Gastroesophageal sphincter (tissue), 4 donors: Measurements from ENCODE around the gene DAP. TPM values are rescaled to one million over a fixed set of nuclear protein-coding genes. Genes with fewer than 3 reads are reported as not detected.

ENCODE experiments used
- ATAC-seq: fragments of 150-250 bp; one replicate; pipeline ENCODE4 v1.9.1; 2016; ENCODE audit warnings: mild to moderate bottlenecking, moderate library complexity
- H3K27ac ChIP-seq, 4 donors: fragments of 200-600 bp; sonication (generic) in 3 of 4; 1 replicate in 3 of 4; 2 replicates in 1 of 4; pipeline ENCODE4 v1.5.1; 2016 to 2019
- H3K27me3 ChIP-seq: fragments of 200-600 bp; sonication (generic); one replicate; pipeline ENCODE4 v1.5.1; 2019
- H3K36me3 ChIP-seq, 2 donors: fragments of 200-600 bp; sonication (generic); one replicate each; pipeline ENCODE4 v1.5.1; 2019; ENCODE audit warnings: control low read depth in 1 of 2
- H3K4me1 ChIP-seq, 3 donors: fragments of 200-600 bp; sonication (generic); 1 replicate in 2 of 3; 2 replicates in 1 of 3; pipeline ENCODE4 v1.5.1; 2016 to 2019; ENCODE audit warnings: control low read depth in 2 of 3
- H3K4me3 ChIP-seq, 2 donors: fragments of 200-600 bp; sonication (generic); one replicate each; pipeline ENCODE4 v1.5.1; 2019; ENCODE audit warnings: mild to moderate bottlenecking in 1 of 2, moderate library complexity in 1 of 2
- H3K9me3 ChIP-seq, 3 donors: fragments of 200-600 bp; sonication (generic); one replicate each; pipeline ENCODE4 v1.5.1; 2017 to 2019; ENCODE audit warnings: control low read depth in 2 of 3
- EP300 ChIP-seq: sonication (generic); formaldehyde crosslinking; IDR thresholded peaks from one replicate; pipeline ENCODE4 v1.6.1; 2017; ENCODE audit warnings: antibody characterized with exemption, mild to moderate bottlenecking
- POLR2A ChIP-seq, 2 donors: fragments of 450-650 bp; IDR thresholded peaks; one replicate each; pipeline ENCODE4 v1.6.1; 2017; ENCODE audit warnings: antibody characterized with exemption in 2 of 2, mild to moderate bottlenecking in 2 of 2, moderate library complexity in 1 of 2
- POLR2AphosphoS5 ChIP-seq: sonication (generic); formaldehyde crosslinking; IDR thresholded peaks from one replicate; pipeline ENCODE4 v1.6.1; 2017; ENCODE audit warnings: antibody characterized with exemption
- WGBS, 2 donors: methylation state at CpG; one replicate each; pipeline ENCODE4 v1.1.5; 2018; ENCODE audit warnings: low coverage in 1 of 2; 5-methylcytosine and 5-hydroxymethylcytosine counted together
- total RNA-seq, 4 donors: library from RNA; depleted of rRNA; stranded (reverse); fragments of >200 nt; gene quantifications; one replicate each; pipeline ENCODE4 v1.1.0, GENCODE V29; 2016
- TF ChIP-seq, protein P1 (sequence below), 4 experiments: fragments of 200-600 bp in 2 of 4; fragments of 450-650 bp in 2 of 4; sonication (generic) in 1 of 4; IDR thresholded peaks; one replicate each; pipeline ENCODE4 v1.5.1; 2017 to 2019; ENCODE audit warnings: antibody characterized with exemption in 4 of 4, mild to moderate bottlenecking in 2 of 4, moderate library complexity in 2 of 4

DAP gene
- total RNA-seq, 4 donors from 2014 or later, result 21.8 to 41.9 (median 36.0) TPM

DNA sequence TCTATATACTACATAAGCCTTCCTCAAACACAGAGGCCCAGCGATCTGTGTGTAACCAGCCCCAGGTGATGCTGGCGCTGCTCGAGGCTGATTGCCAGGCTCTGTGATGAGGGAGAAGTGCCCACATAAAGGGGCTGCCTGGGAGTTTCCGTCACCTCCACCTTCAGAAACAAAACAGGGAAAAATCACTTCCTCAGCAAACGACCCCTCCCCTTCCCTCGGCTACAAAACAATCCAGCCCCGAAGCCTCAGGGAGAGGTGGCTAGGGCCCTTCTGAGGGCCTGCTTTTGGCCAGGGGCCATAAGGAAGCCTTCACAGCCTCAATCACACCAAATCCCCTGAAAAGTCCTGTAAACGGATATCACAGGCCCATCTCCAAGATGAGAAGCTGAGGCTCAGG is 51.1 kb downstream of the DAP start:
- no CpG with 5 or more reads among the region's 8 CpGs for WGBS, 2 donors
- Histone ChIP-seq H3K4me3 (no peak overlapping the region), H3K27me3 (no peaks in the 10 kb centered on the region), H3K9me3 (no peaks in the 10 kb centered on the region), H3K36me3 (peaks cover 0 to 27% of the 10 kb centered on the region in 2 donors), H3K4me1 (no peaks in the 10 kb centered on the region), H3K27ac (no peak overlapping the region)
- no peak for TF ChIP-seq EP300
- no peak for TF ChIP-seq POLR2AphosphoS5
- TF ChIP-seq, protein P1, sequence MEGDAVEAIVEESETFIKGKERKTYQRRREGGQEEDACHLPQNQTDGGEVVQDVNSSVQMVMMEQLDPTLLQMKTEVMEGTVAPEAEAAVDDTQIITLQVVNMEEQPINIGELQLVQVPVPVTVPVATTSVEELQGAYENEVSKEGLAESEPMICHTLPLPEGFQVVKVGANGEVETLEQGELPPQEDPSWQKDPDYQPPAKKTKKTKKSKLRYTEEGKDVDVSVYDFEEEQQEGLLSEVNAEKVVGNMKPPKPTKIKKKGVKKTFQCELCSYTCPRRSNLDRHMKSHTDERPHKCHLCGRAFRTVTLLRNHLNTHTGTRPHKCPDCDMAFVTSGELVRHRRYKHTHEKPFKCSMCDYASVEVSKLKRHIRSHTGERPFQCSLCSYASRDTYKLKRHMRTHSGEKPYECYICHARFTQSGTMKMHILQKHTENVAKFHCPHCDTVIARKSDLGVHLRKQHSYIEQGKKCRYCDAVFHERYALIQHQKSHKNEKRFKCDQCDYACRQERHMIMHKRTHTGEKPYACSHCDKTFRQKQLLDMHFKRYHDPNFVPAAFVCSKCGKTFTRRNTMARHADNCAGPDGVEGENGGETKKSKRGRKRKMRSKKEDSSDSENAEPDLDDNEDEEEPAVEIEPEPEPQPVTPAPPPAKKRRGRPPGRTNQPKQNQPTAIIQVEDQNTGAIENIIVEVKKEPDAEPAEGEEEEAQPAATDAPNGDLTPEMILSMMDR (IDR thresholded peaks at IDR 0.05), result no peak
- no peak for TF ChIP-seq POLR2A (IDR thresholded peaks at IDR 0.05)
- ATAC-seq, result no peak

DNA sequence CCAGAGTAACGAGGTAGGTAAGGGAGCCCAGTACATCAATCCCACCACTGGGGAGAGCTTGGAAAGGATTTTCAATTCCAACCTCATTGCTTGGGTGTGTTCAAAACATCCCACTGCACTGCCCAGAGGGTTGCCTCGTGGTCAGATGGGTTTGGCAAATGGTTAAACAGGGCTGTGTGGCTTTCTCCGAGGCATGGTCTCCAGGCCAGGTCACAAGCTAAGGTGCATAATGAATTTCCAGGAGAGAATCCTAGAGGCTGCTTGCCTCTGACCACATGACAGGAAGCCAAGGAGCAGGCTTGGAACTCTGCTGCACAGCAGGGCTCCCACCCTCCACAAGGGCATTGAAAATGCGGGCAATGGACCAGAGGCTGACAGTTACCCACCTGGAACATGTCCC is 51.6 kb downstream of the DAP start:
- Histone ChIP-seq H3K27ac (no peak overlapping the region), H3K4me3 (no peak overlapping the region), H3K4me1 (peaks cover 0 to 5% (median 0%) of the 10 kb centered on the region in 3 donors), H3K36me3 (peaks cover 0 to 25% of the 10 kb centered on the region in 2 donors), H3K27me3 (no peaks in the 10 kb centered on the region), H3K9me3 (no peaks in the 10 kb centered on the region)
- ATAC-seq, result no peak
- TF ChIP-seq POLR2AphosphoS5 (no peak), EP300 (no peak), POLR2A (IDR thresholded peaks at IDR 0.05) (no peak)
- TF ChIP-seq, protein P1 (IDR thresholded peaks at IDR 0.05), result no peak
- 79 to 80% methylated on average over 2 of the region's 4 CpGs for WGBS, 2 donors

DNA sequence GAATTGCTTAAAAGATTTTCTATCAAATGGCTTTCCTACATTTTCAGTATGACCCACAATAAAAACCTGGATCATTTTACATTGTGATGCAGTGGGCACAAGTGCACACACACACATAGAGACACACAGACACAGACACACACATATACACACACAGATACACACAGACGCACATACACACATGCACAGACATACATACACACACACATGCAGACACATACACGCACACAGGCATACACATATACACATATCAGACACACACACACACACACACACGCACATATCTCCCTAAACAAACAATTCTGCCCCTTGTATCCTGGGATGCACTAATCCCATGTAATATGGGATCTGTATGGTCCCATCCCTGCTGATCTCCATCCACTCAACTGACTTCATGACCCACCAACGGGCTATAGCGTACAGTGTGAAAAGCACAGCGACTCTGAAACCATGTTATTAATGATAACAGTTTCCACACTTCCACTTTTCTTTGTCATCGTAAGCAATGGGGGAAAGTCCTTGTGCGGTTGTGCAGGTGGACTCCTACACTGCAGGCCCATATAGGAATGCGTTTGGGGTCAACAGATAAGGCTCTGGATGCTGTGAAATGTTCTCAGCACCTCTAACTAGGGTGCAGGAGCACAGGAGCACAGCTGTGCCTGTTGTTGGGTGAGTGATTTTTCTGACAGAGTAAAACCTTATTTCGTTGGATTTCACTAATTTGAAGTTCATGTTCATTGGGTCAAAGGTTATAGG is 52.7 kb downstream of the DAP start:
- Histone ChIP-seq H3K4me1 (peaks cover 0 to 14% (median 0%) of the 10 kb centered on the region in 3 donors), H3K4me3 (no peak overlapping the region), H3K27me3 (no peaks in the 10 kb centered on the region), H3K36me3 (peaks cover 0 to 17% of the 10 kb centered on the region in 2 donors), H3K9me3 (no peaks in the 10 kb centered on the region), H3K27ac (no peak overlapping the region)
- no peak for ATAC-seq
- TF ChIP-seq POLR2AphosphoS5, result no peak
- no peak for TF ChIP-seq POLR2A (IDR thresholded peaks at IDR 0.05)
- TF ChIP-seq EP300, result no peak
- TF ChIP-seq, protein P1 (IDR thresholded peaks at IDR 0.05), result no peak
- 78 to 86% methylated on average over 5 to 9 of the region's 10 CpGs for WGBS, 2 donors

DNA sequence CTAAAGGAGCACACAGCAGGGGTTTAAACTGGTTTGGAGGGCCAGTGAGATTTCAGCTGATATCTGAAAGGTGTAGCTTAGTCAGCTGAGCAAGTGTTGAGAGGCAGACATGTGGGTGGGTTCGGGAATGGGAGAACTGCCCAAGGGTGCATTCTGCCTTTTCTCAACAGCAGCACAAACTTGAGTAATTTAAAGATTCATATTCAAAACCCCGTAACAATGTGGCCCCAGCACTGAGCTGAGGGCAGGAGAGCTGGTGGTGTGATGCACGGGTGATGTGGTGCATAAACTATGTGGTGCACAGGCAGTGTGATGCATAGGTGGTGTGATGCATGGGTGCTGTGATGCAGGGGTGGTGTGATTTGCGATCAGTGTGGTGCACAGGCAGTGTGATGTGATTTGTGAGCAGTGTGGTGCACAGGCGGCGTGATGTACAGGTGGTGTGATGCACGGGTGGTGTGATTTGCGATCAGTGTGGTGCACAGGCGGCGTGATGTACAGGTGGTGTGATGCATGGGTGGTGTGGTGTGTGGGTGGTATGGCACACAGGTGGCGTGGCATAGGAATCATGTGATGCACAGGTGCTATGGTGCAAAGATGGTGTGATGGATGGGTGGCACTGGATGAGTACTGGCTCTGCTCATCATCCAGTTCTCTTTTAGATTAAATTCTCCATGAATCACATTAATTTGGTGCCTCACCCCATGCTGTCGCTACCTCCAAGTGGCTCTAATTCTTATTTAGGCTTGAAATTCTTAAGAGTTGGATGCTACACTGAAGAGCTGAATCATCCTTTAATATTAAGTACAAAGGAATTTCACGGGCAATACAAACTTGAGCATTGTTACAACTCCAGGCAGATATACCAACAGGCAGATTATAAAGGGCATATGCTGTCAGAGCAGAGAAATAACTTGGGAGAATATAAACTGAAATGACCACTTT is 53.6 kb downstream of the DAP start:
- WGBS, 2 donors, result 90 to 98% methylated on average over 7 to 13 of the region's 13 CpGs
- Histone ChIP-seq H3K27ac (no peak overlapping the region), H3K36me3 (peaks cover 0 to 13% of the 10 kb centered on the region in 2 donors), H3K4me1 (peaks cover 0 to 23% (median 0%) of the 10 kb centered on the region in 3 donors), H3K9me3 (no peaks in the 10 kb centered on the region), H3K4me3 (no peak overlapping the region), H3K27me3 (no peaks in the 10 kb centered on the region)
- no peak for ATAC-seq
- TF ChIP-seq EP300 (no peak), POLR2AphosphoS5 (no peak), POLR2A (IDR thresholded peaks at IDR 0.05) (no peak)
- TF ChIP-seq, protein P1 (IDR thresholded peaks at IDR 0.05), result no peak
